ENCODE data around the gene RYR2.

Gene RYR2

GRCh38 chr1:237834048-237834447 is 792.1 kb downstream of the RYR2 start:
- TF ChIP-seq CSDC2 (CRISPR knock-in tag; IDR thresholded peaks at IDR 0.05): no peak
- TF ChIP-seq RARB (CRISPR knock-in tag; IDR thresholded peaks at IDR 0.05): no peak
- no peak for TF ChIP-seq ZFP30 (CRISPR knock-in tag; IDR thresholded peaks at IDR 0.05)
- TF ChIP-seq ZFP3 (CRISPR knock-in tag; IDR thresholded peaks at IDR 0.05): no peak
- no peak for TF ChIP-seq TCF4 (CRISPR knock-in tag; IDR thresholded peaks at IDR 0.05; ENCODE audit: borderline replicate concordance)
- TF ChIP-seq ISL1 (CRISPR knock-in tag; IDR thresholded peaks at IDR 0.05): no peak
- TF ChIP-seq OSR1 (CRISPR knock-in tag; IDR thresholded peaks at IDR 0.05): no peak
- no peak for TF ChIP-seq GLIS3 (CRISPR knock-in tag; IDR thresholded peaks at IDR 0.05)
- TF ChIP-seq ZNF565 (CRISPR knock-in tag; conservative IDR thresholded peaks at IDR 0.05; ENCODE audit: low read depth): no peak
- no peak for TF ChIP-seq PATZ1 (CRISPR knock-in tag; IDR thresholded peaks at IDR 0.05; ENCODE audit: borderline replicate concordance)
- TF ChIP-seq TOX (CRISPR knock-in tag; IDR thresholded peaks at IDR 0.05; ENCODE audit: borderline replicate concordance): no peak
- TF ChIP-seq ZC3H10 (CRISPR knock-in tag; IDR thresholded peaks at IDR 0.05): no peak
- no peak for TF ChIP-seq CREB5 (CRISPR knock-in tag; IDR thresholded peaks at IDR 0.05; ENCODE audit: low read depth)
- TF ChIP-seq ZNF70 (CRISPR knock-in tag; IDR thresholded peaks at IDR 0.05): no peak
- no peak for TF ChIP-seq SNAI2 (CRISPR knock-in tag; IDR thresholded peaks at IDR 0.05)
- no peak for TF ChIP-seq TSHZ2 (CRISPR knock-in tag; IDR thresholded peaks at IDR 0.05)
- no peak for TF ChIP-seq BACH2 (CRISPR knock-in tag; IDR thresholded peaks at IDR 0.05; ENCODE audit: borderline replicate concordance)
- ATAC-seq: no peak

GRCh38 chr1:237834461-237834860 is 792.5 kb downstream of the RYR2 start:
- TF ChIP-seq ZFP30 (CRISPR knock-in tag; IDR thresholded peaks at IDR 0.05) (no peak), ARNTL (CRISPR knock-in tag; IDR thresholded peaks at IDR 0.05; ENCODE audit: borderline replicate concordance, low read depth) (no peak), ZC3H10 (CRISPR knock-in tag; IDR thresholded peaks at IDR 0.05) (no peak), RARB (CRISPR knock-in tag; IDR thresholded peaks at IDR 0.05) (no peak), CREB5 (CRISPR knock-in tag; IDR thresholded peaks at IDR 0.05; ENCODE audit: low read depth) (no peak), TOX (CRISPR knock-in tag; IDR thresholded peaks at IDR 0.05; ENCODE audit: borderline replicate concordance) (no peak), GLIS3 (CRISPR knock-in tag; IDR thresholded peaks at IDR 0.05) (no peak), CSDC2 (CRISPR knock-in tag; IDR thresholded peaks at IDR 0.05) (no peak), ZNF70 (CRISPR knock-in tag; IDR thresholded peaks at IDR 0.05) (no peak), PATZ1 (CRISPR knock-in tag; IDR thresholded peaks at IDR 0.05; ENCODE audit: borderline replicate concordance) (no peak), ZNF565 (CRISPR knock-in tag; conservative IDR thresholded peaks at IDR 0.05; ENCODE audit: low read depth) (no peak), ZNF8 (CRISPR knock-in tag; IDR thresholded peaks at IDR 0.05) (no peak), BACH2 (CRISPR knock-in tag; IDR thresholded peaks at IDR 0.05; ENCODE audit: borderline replicate concordance) (no peak), TCF4 (CRISPR knock-in tag; IDR thresholded peaks at IDR 0.05; ENCODE audit: borderline replicate concordance) (no peak), SNAI2 (CRISPR knock-in tag; IDR thresholded peaks at IDR 0.05) (no peak), TSHZ2 (CRISPR knock-in tag; IDR thresholded peaks at IDR 0.05) (no peak)
- ATAC-seq: no peak
